Activated CD4-positive, CD25-positive, alpha-beta regulatory T cell treated with anti-CD3 and anti-CD28 coated beads, Interleukin-2, amount 50 U/mL, for 24 hours (primary cell): ENCODE measurements around the gene OTUB2.
A peak's percentile ranks its signal among the peaks of the same experiment; 100 is the strongest.

Experiments
- ATAC-seq, 2 donors: fragments of 150-1000 bp; cut with Tn5 transposase; one replicate each; pipeline ENCODE4 v1.10.0; 2021; ENCODE audit warnings: mild to moderate bottlenecking in 1 of 2, moderate library complexity in 1 of 2

Gene OTUB2

GRCh38 chr14:94026173-94026888 lies at the start of gene OTUB2:
TSS of gene OTUB2 (plus strand) at chr14:94026340. CDS start at chr14:94026538, 198 bp downstream.
- ATAC-seq: peak; percentile 99 to 100

DNA sequence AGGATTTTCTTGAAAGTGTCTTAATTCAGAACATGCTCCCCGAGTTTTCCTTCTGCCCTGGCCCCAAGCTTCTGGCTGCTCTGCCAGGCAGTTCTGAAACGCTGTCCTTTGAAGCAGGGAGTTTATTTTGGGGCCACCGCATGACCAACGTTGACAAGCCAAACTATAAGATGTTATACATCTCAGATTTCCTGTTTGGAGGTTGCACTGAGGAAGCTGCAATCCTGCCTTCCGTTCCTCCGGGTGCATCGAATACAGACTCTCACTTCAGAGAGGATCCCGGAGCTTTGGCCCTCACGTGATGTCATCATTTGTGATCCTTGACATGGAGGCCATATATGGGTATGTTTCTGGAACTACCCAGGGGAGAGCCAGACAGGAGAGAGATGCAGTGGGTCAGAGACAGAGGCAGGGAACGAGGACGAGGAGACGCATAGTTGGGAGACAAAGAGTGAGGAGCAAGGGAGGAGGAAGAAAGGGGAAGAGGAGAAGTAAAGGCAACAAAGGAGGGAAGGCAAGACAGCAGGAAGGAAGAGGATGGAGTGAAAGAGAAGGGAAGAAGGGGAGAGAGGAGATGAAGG lies 49.6 kb upstream of the OTUB2 start, which contains the start of gene ASB2:
Gene ASB2, minus strand, starts transcription at position 94 of the 581 bp plus-strand sequence. CDS start 12,031 bp downstream, outside the sequence.
- no peak for ATAC-seq

- no peak for ATAC-seq
These were observed 49.0 kb upstream of the OTUB2 start for GRCh38 chr14:93977171-93977570.

- ATAC-seq: peak; percentile 89 to 91
These were observed 48.2 kb upstream of the OTUB2 start for GRCh38 chr14:93977790-93978581.

DNA sequence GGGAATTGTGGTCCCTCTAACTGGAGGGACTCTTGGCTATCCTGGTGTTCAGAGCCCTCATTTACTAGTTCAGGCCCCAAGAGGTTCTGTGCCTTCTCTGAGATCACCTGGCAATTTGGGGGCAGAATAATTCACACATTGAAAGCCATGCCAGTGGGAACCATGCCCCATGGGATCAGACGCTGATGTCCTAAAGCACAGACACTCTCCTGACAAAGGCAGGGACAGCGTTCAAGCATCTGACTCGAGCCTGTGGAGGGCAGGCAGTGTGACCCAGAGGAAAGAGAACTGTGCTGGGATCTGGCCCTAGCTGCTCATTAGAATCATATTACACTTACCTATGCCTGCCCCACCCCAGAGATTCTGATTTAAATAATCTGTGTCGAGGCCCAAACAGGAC lies 47.4 kb upstream of the OTUB2 start:
- no peak for ATAC-seq

- no peak for ATAC-seq
These were observed 45.5 kb upstream of the OTUB2 start for GRCh38 chr14:93980456-93981201.

DNA sequence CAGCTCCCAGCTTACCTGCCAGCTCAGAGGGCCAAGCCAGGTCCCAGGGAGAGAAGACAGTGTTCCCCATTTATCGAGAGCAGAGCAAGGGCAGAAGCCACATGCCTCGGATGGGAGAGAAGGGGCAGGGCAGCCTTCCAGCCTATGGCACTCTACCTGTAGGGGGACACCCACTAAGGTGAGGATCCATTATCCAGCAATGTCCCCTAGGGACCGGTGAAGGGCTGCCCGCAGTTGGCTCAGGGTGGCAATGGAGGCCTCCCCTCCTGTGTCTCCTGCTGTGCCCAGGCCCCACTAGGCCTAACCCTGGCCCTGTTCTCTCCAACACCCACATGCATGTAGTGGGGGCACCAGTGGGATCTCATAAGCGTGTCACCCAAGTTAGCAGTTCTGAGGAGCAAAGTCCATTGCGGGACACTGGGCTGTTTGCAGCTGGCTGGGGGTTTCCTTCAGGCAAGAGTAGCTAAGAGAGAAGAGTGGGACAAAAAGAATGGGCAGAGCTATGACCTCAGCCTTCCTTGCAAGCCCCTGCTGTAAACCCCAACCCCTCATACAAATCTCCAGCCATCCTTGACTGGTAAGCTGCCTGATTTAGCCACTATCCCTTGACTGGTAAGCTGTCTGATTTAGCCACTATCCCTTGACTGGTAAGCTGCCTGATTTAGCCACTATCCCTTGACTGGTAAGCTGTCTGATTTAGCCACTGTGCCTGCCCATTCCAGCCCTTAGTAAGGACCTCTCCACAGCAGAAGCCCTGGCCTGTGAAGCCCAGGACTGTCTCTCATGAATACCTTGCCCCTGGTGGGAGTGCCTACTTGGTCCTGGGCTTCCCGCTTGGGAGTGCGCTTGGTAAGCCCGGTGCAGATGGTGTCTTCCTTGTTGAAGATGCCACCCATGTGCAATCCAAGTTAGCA lies 44.6 kb upstream of the OTUB2 start:
- no peak for ATAC-seq

DNA sequence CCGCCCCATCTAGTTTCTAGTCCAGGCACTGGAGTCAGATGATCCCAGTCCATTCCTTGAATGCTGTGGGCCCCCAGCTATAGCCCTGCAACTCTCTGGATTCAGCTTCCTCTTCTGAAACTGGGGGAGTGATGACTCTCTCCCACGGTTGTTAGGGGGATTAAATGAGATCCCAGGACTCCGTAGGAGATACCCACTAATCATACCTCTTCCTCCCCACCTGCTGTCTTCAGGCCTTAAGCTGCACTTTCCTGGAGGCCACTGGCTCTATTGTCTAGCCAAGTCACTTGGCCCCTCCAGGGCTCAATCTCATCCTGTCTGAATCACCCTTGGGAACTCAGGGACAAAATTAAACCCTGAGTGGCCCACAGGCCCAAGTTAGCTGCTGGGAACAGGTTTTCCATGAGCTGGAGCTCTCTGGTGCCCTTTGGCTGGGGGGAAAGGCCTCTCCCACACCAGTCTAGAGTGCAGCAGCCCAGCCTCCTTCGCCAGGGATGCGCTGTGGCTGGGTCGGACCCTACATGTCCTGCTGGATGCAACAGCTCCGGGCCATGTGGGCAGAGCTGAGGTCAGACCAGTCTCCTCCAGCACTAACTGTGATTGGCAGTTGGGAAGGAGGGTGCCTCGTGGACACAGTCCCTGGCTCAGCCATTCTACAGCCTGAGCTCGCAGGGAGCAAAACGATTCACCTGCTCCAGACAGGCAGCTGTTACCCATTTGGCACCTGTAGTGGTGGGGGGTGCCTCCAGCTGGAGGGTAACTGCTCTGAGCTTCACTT lies 43.7 kb upstream of the OTUB2 start:
- no peak for ATAC-seq

- ATAC-seq: no peak
These were observed 42.1 kb upstream of the OTUB2 start for GRCh38 chr14:93984070-93984469.

DNA sequence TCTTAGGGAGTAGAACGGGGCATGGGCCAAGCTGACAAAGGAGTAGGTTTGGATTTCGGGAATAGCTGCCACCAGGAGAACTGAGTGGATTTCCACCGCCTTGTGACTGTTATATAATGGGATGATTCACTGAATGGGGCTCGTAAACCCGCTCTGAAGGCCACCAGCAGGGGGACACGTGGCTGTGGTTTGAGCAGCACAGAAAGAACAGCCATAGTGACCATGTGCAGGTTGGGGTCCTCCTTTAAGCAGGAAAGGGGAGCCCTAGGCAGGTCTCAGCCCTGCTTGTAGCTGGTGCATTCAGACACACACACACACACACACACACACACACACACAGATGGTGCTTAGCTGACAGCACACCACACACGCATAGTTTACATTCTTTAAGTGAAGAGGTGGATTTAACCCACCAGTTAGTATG lies 41.1 kb upstream of the OTUB2 start:
- no peak for ATAC-seq

DNA sequence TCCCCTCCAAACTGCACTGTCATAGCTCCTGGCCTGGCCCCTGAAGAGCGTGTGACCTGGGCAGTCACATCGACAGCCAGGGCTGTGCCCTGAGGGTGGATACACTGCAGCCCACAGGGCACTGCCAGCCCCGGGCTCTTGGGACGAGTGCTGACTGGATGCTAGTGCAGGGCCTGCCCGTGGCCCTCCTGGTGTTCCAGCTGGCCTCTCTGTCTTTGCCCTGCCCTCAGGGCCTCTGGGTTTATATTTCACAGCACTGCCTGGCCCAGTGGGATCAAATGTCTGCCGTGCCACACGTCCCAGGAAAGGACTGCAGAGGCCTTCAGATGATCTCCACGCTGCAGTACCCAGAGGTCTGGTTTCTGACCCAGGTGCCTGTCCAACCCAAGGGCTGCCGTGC lies 39.2 kb upstream of the OTUB2 start:
- ATAC-seq: no peak

- no peak for ATAC-seq
These were observed 38.8 kb upstream of the OTUB2 start for GRCh38 chr14:93987376-93987775.

- no peak for ATAC-seq
These were observed 38.2 kb upstream of the OTUB2 start for GRCh38 chr14:93987815-93988476.

GRCh38 chr14:93989939-93990338 lies 36.2 kb upstream of the OTUB2 start:
- ATAC-seq: no peak

DNA sequence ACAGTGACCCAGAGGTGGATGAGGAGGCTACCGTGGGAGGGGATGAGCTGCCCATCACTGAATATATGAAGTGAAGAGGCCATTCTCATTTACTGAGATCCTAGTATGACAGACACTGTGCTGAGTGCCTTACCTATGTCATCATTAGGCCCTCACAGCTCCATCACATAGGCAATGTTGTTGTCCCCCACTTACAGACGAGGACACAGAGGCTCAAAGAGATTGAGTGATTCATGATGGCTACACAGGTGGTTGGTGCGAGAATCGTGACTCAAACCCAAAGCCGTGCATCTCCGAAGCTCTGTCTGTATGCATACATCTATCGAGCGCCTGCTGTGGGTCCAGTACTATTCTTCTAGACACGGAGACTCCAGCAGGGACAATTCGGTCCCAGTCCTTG lies 34.9 kb upstream of the OTUB2 start:
- peak; percentile 30 to 39 for ATAC-seq

DNA sequence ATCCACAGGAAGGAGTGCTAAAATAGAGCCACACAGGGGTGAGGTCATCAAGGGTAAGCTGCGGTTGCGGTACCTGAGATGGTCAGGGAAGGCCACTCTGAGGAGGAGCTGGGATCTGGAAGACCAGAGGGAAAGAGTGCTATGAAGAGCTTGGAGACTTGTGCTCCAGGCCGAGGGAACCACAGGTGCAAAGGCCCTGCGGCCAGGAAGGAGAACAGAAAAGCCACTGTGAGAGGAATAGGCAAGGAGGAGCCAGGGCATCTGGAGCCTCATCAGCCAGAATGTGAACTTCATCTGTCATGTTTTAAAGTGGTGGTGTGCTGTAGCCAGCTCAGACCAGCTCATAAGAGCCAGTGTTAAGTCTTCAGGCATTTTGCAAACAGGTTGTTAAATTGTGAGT lies 34.5 kb upstream of the OTUB2 start:
- ATAC-seq: no peak

GRCh38 chr14:93993382-93993781 lies 32.8 kb upstream of the OTUB2 start:
- no peak for ATAC-seq

DNA sequence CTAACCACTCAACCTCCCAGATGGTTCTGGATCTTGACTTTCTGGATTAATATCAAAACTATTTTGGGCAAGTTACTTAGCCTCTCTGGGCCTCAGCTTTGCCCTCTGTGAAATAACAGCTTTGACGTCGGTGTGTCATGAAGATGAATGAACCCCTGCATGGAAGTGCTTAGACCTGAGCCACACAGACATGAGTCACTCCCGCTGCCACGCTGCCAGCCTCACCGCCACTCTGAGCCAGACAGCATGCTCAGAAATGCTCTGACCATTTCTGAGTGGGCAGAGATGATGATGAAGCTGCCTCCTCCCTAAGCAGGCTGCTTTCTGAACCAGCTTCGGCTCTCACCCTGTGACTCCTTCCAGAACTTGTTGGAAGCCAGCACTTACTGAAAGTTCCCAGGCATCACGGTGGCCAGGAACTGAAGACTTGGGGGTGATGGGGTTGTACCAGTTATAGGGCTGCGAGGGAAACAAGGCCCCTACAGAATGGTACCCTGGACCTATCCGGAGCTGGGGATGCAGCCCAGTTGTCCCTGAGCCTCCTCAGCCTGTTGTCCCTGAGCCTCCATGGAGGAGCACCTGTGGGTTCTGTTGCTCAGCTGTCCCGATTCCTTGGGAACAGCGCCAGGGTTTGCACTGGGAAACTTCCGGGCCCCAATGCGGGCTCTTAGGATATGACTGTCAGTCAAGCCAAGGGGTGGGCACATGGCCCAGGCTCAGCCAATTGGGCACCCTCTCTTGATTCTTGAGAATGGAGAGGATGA lies 31.0 kb upstream of the OTUB2 start:
- peak; percentile 92 to 96 for ATAC-seq

DNA sequence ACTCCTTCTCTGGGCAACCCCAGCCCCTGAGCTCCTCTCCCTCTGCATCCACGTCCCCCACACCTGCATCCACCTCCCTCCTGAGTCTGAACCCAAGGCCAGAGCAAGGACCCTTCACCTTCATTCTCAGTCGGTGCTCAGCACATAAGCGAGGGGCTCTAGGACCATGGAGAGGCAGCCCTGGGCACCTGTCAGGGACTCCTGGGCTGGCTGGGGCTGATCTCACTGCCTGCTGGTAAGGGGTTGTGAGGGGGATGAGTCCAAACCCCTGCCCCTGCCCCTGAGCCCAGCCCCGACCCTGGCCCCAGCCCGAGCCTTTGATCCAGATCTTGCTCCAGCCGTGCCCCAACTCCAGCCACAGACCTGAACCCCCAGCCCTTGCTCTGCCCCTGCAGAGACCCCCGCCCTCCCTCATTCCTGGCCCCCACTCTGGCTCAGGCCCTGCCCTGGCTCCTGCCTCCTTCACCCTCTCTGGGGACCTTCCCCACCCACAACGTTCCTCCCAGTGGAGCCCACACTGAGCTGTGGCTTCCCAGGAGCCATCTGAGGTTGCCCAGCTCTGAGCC lies 29.9 kb upstream of the OTUB2 start:
- no peak for ATAC-seq
